ENCODE data around the gene MRGPRX4. TPM values are rescaled to one million over a fixed set of nuclear protein-coding genes. Genes with fewer than 3 reads are reported as not detected.

MRGPRX4 gene
- total RNA-seq (2014; rRNA removed; shearing (Covaris generic)) = 1.2 and 1.5 TPM in 2 replicates

DNA sequence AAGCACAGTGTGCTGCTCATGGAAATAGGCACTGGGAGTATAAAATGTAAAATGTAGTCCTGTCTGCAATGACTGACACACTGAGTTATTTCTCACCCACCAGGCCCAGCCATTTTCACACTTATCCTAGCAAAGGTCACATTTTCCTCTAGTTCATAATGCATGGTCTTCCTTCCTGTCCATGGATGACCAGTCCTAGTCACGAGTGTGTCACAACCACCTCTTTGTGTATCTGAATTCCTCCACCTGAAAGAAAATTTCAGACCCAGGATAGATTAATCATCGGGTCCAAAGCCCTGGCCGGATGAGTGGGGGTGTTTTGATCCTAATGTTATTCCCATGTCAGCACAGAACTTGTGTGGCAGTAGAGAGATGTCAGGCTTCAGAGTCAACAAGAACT is at the start of gene MRGPRX4:
Gene MRGPRX4, plus strand, starts transcription at position 172 of the 400 bp plus-strand sequence. CDS start 420 bp downstream, outside the sequence.

DNA sequence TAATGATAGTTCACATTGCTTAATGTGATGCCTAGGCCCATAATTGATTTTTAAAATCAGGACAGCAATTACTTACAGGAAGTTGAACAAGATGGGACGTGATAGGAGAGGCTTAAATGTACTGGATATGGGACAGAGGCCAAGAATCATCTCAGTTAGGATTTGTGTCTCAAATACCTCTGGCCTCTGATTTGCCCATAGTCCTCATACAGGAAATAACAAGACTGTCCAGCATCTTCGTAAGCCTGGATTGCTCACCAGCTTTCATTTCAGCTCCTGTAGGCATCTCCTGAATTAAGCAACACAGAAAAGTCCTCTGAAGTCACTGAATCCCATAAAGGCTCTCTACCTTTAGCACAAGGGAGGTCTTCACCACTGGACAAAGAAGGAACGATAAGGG is 40.3 kb upstream of the MRGPRX4 start, which contains the start of gene MRGPRX3:
Gene MRGPRX3, plus strand, starts transcription at position 231 of the 400 bp plus-strand sequence. CDS start 4,632 bp downstream, outside the sequence.

Other genes with a start within 250 kb of the MRGPRX4 start
- gene SERGEF, start 159.8 kb upstream of the MRGPRX4 start, total RNA-seq (2014; rRNA removed; shearing (Covaris generic)) = 24.8 and 27.6 TPM in 2 replicates
- 0.29 and 1.5 TPM in 2 replicates for gene TPH1, start 126.6 kb upstream of the MRGPRX4 start, total RNA-seq (2014; rRNA removed; shearing (Covaris generic))
- 49.8 and 55.0 TPM in 2 replicates for gene SAAL1, start 66.8 kb upstream of the MRGPRX4 start, total RNA-seq (2014; rRNA removed; shearing (Covaris generic))
- 0.15 and 0.90 TPM in 2 replicates for gene MRGPRX3, start 40.3 kb upstream of the MRGPRX4 start, total RNA-seq (2014; rRNA removed; shearing (Covaris generic))
- not detected in 2 replicates for gene SAA4, start 64.0 kb downstream of the MRGPRX4 start, total RNA-seq (2014; rRNA removed; shearing (Covaris generic))
- 0.60 TPM in 1 of 2 replicates, not detected in the other for gene SAA2, start 75.8 kb downstream of the MRGPRX4 start, total RNA-seq (2014; rRNA removed; shearing (Covaris generic))
- not detected in 2 replicates for gene SAA1, start 93.4 kb downstream of the MRGPRX4 start, total RNA-seq (2014; rRNA removed; shearing (Covaris generic))
- gene HPS5, start 149.3 kb downstream of the MRGPRX4 start, total RNA-seq (2014; rRNA removed; shearing (Covaris generic)) = 33.8 and 33.9 TPM in 2 replicates
- 33.3 and 33.5 TPM in 2 replicates for gene GTF2H1, start 149.7 kb downstream of the MRGPRX4 start, total RNA-seq (2014; rRNA removed; shearing (Covaris generic))
- gene LDHA, start 221.7 kb downstream of the MRGPRX4 start, total RNA-seq (2014; rRNA removed; shearing (Covaris generic)) = 465 and 518 TPM in 2 replicates
- gene LDHC, start 239.5 kb downstream of the MRGPRX4 start, total RNA-seq (2014; rRNA removed; shearing (Covaris generic)) = 1.7 and 3.7 TPM in 2 replicates